Tibial nerve (tissue), 4 donors: Measurements from ENCODE around the gene FGF14.

ENCODE experiments used
- EP300 ChIP-seq, 2 donors: sonication (generic); formaldehyde crosslinking; IDR thresholded peaks; one replicate each; pipeline ENCODE4 v1.6.1; 2017; ENCODE audit warnings: antibody characterized with exemption in 2 of 2, mild to moderate bottlenecking in 1 of 2
- TF ChIP-seq, protein P1 (sequence below), 5 experiments: fragments of 200-600 bp in 3 of 5; fragments of 450-650 bp in 2 of 5; sonication (generic) in 3 of 5; IDR thresholded peaks; one replicate each; pipeline ENCODE4 v1.5.1; 2016 to 2019; ENCODE audit warnings: antibody characterized with exemption in 5 of 5, mild to moderate bottlenecking in 3 of 5, moderate library complexity in 2 of 5

DNA sequence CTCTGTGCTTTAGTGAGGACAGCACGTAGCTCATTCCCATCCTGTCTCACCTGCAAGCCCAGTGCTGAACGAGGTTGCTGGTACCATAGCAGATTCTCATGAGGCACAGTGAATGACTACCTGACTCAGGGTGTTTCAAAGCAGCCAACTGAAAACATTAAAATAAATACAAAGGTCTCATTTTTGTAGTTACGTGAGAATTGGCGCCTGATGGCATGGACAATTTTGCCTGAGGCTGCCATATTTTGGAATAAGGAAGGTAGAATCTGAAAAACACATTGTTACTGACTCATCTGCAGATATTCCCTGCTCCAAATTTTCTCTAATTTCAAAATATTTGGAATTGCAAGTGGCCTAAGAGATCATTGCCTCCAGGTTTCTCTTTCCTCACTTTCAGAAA lies 429.7 kb downstream of the FGF14 start:
- TF ChIP-seq EP300 (IDR thresholded peaks at IDR 0.05) = no peak
- TF ChIP-seq, protein P1, sequence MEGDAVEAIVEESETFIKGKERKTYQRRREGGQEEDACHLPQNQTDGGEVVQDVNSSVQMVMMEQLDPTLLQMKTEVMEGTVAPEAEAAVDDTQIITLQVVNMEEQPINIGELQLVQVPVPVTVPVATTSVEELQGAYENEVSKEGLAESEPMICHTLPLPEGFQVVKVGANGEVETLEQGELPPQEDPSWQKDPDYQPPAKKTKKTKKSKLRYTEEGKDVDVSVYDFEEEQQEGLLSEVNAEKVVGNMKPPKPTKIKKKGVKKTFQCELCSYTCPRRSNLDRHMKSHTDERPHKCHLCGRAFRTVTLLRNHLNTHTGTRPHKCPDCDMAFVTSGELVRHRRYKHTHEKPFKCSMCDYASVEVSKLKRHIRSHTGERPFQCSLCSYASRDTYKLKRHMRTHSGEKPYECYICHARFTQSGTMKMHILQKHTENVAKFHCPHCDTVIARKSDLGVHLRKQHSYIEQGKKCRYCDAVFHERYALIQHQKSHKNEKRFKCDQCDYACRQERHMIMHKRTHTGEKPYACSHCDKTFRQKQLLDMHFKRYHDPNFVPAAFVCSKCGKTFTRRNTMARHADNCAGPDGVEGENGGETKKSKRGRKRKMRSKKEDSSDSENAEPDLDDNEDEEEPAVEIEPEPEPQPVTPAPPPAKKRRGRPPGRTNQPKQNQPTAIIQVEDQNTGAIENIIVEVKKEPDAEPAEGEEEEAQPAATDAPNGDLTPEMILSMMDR (IDR thresholded peaks at IDR 0.05) = no peak
